Erythroblast (primary cell): Measurements from ENCODE around the gene NOVA1.

Experiments used
- GATA1 ChIP-seq: IDR thresholded peaks from 2 replicates; pipeline ENCODE4 v1.6.1; 2011; ENCODE audit warnings: low read depth, mild to moderate bottlenecking, control low read depth, low read length, moderate library complexity
- POLR2A ChIP-seq: IDR thresholded peaks from 2 replicates; pipeline ENCODE4 v1.6.1; 2011; ENCODE audit warnings: mild to moderate bottlenecking, low read length

DNA sequence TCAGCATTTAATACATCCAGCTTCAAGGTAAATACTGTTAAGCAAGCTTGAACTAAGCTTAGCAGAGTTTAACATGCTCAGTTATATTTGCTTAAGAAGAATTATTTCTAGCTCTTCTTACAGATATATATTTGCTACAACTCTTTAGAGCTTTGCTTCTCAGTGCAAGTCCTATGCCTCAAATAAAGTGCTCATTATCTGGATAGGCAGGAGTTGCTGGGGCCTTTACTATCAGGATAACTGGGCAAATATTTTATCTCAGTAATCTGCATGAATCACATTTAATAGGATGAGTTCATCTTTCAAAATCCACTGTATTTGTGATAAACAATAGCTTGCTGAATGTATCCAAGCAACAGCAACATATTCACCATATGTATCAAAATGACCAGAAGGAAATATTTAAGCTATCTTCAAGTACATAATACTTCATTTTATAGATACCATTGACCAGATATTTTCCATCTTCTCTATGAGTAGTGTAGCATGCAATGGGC is 187.6 kb downstream of the NOVA1 start:
- no peak for TF ChIP-seq POLR2A
- no peak for TF ChIP-seq GATA1
